ENCODE data around the gene FAM72B. TPM values are rescaled to one million over a fixed set of nuclear protein-coding genes. Genes with fewer than 3 reads are reported as not detected.
"Not testable (repeated sequence)": the region's sequence is repeated elsewhere in the genome, so short reads cannot be mapped to it uniquely, and the experiment has no call there.

Gene FAM72B
- total and polyA plus RNA-seq, 4 donors, result 0.23 to 1.1 (median 0.78) TPM; not detected in 1

DNA sequence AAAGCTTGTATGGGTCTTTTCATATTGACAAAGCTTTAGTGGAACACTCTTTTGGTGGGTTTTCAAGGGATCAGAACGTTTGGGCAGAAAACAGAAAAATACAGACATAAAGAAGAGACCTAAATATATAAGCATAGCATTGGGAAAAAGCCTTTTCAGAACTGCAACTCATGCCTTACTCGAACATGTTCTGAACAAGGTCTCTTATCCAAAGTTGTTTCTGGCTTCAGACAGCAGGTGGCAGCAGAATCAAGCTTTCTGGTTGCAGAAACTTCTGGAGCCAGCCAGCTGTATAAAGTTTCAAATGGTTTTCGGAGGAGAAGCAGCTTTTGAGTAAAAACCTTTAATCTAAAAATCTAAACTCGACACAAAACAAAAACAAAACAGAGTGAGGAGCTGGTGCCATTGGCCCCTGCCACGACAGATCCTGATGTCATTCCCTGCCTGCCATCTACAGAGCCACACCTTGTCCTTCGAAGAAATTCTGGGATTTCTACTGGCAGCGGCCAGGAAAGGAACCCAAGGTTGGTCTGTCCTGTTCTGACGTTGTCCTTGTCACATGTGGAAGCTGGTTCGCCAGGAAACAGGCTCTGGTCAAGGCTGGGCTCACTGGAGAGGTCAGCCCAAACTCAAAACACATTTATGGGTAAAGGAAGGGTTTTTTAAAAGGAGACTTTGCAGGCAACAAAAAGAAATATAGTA, 35.5 kb downstream of the FAM72B start:
- WGBS, 2 donors, result 0 to 2% methylated on average over 1 to 2 of the region's 9 CpGs
- peak; percentile 90 for ATAC-seq (ENCODE audit: low FRiP score)
- H3K4me3 ChIP-seq (ENCODE audit: low read length in 2 of 2); H3K27me3 ChIP-seq (ENCODE audit: control insufficient read depth in 1 of 2, insufficient read depth in 2 of 2, low read length in 1 of 2); H3K9me3 ChIP-seq (ENCODE audit: control insufficient read depth, low read length); H3K4me1 ChIP-seq (ENCODE audit: control insufficient read depth in 1 of 2, insufficient read depth in 2 of 2, low read length in 2 of 2); DNase-seq; intact Hi-C loops (cut with DNase I); H3K36me3 ChIP-seq (ENCODE audit: control insufficient read depth in 1 of 2, insufficient read depth in 2 of 2, low read length in 1 of 2); H3K27ac ChIP-seq (ENCODE audit: low read depth in 1 of 2, low read length in 2 of 2): not testable (repeated sequence)

DNA sequence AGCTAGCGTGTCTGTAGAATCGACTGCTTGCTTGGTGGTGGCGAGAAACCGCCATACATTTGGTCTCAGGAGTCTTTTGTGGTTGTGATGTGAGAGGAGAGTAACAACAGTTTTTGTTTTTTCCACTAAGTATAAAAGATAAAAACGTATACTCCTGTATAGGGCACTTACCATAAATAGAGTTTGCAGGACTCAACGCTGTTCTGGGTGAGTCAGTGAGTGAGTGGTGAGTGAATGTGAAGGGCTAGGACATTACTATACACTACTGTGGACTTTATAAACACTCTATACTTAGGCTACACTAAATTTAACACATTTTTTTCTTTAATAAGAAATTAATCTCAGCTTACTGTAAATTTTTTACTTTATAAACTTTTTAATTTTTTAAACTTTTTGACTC, 43.7 kb downstream of the FAM72B start:
- WGBS, 2 donors, result no CpG with 5 or more reads among the region's 6 CpGs

DNA sequence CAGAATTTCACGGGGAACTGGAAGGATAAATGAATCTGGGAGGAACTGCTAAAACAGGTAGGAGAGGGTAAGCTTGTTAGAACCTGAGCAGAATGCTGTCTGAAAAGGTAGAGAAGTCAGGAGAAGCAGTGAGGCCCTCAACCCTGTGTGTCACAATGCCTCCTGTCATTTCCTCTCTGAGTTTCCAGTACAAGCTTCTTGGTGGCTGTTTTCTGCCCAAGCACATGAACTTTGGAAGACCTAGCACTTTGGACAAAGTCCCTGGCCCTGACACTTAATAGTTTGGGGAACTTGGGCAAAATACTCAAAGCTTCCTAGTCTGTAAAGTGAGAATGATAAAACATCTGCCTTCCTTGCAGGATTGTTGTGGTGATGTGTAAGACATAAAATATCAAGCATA, 52.6 kb downstream of the FAM72B start:
- DNase-seq; intact Hi-C loops (cut with DNase I): not testable (repeated sequence)
- peak; percentile 56 for ATAC-seq (ENCODE audit: low FRiP score)

More for the DNA sequence above, 43.7 kb downstream of the FAM72B start:
- H3K9me3 ChIP-seq (ENCODE audit: control insufficient read depth, low read length); ATAC-seq (ENCODE audit: low FRiP score); H3K36me3 ChIP-seq (ENCODE audit: control insufficient read depth in 1 of 2, insufficient read depth in 2 of 2, low read length in 1 of 2); DNase-seq; H3K27ac ChIP-seq (ENCODE audit: low read depth in 1 of 2, low read length in 2 of 2); H3K4me3 ChIP-seq (ENCODE audit: low read length in 2 of 2); H3K4me1 ChIP-seq (ENCODE audit: control insufficient read depth in 1 of 2, insufficient read depth in 2 of 2, low read length in 2 of 2); intact Hi-C loops (cut with DNase I); H3K27me3 ChIP-seq (ENCODE audit: control insufficient read depth in 1 of 2, insufficient read depth in 2 of 2, low read length in 1 of 2): not testable (repeated sequence)

DNA sequence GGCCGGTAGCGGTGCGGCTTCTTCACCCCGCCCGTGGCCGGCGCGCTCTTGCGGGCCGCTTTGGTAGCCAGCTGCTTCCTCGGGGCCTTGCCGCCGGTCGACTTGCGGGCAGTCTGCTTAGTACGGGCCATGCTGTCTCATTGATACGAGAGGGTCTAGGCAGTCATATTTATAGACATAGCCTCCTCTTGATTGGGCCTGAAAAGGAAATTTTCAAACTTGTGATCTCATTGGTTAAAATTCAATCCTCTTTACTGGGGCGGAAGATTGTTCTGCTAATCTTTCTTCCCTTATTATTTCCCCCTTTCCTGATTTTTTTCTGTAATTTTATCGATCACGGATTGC, 65.7 kb downstream of the FAM72B start:
- ATAC-seq (ENCODE audit: low FRiP score), result peak; percentile 69
- H3K9me3 ChIP-seq (ENCODE audit: control insufficient read depth, low read length); H3K4me1 ChIP-seq (ENCODE audit: control insufficient read depth in 1 of 2, insufficient read depth in 2 of 2, low read length in 2 of 2); DNase-seq; H3K4me3 ChIP-seq (ENCODE audit: low read length in 2 of 2); intact Hi-C loops (cut with DNase I); H3K27ac ChIP-seq (ENCODE audit: low read depth in 1 of 2, low read length in 2 of 2); H3K27me3 ChIP-seq (ENCODE audit: control insufficient read depth in 1 of 2, insufficient read depth in 2 of 2, low read length in 1 of 2); H3K36me3 ChIP-seq (ENCODE audit: control insufficient read depth in 1 of 2, insufficient read depth in 2 of 2, low read length in 1 of 2): not testable (repeated sequence)
- 0 to 1% methylated on average over 1 to 17 of the region's 20 CpGs for WGBS, 2 donors

More for the DNA sequence above, 52.6 kb downstream of the FAM72B start:
- H3K4me3 ChIP-seq (ENCODE audit: low read length in 2 of 2); H3K9me3 ChIP-seq (ENCODE audit: control insufficient read depth, low read length); H3K4me1 ChIP-seq (ENCODE audit: control insufficient read depth in 1 of 2, insufficient read depth in 2 of 2, low read length in 2 of 2); H3K27me3 ChIP-seq (ENCODE audit: control insufficient read depth in 1 of 2, insufficient read depth in 2 of 2, low read length in 1 of 2); H3K27ac ChIP-seq (ENCODE audit: low read depth in 1 of 2, low read length in 2 of 2); H3K36me3 ChIP-seq (ENCODE audit: control insufficient read depth in 1 of 2, insufficient read depth in 2 of 2, low read length in 1 of 2): not testable (repeated sequence)
- no CpG with 5 or more reads among the region's 1 CpG for WGBS, 2 donors

Other genes with a start within 250 kb of the FAM72B start
- gene SRGAP2C, start 635 bp upstream of the FAM72B start, total RNA-seq, result 10 to 100 TPM; 37.3 to 42.7 TPM
- gene SRGAP2C, start 635 bp upstream of the FAM72B start, polyA plus RNA-seq, result 1 to 10 TPM; 4.4 to 6.7 TPM